DMS114 treated with DMSO at 0.1 percent for 48 hours (cell line): ENCODE results near the gene ST7.
A peak's percentile ranks its signal among the peaks of the same experiment; 100 is the strongest.
"Not testable (repeated sequence)": the region's sequence is repeated elsewhere in the genome, so short reads cannot be mapped to it uniquely, and the experiment has no call there.

Source experiments
- DNase-seq: peaks from one replicate; lab custom pipeline; 2025; ENCODE audit not compliant: unreplicated experiment; lab: John Stamatoyannopoulos, UW

The ST7 gene, protein sequence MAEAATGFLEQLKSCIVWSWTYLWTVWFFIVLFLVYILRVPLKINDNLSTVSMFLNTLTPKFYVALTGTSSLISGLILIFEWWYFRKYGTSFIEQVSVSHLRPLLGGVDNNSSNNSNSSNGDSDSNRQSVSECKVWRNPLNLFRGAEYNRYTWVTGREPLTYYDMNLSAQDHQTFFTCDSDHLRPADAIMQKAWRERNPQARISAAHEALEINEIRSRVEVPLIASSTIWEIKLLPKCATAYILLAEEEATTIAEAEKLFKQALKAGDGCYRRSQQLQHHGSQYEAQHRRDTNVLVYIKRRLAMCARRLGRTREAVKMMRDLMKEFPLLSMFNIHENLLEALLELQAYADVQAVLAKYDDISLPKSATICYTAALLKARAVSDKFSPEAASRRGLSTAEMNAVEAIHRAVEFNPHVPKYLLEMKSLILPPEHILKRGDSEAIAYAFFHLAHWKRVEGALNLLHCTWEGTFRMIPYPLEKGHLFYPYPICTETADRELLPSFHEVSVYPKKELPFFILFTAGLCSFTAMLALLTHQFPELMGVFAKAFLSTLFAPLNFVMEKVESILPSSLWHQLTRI

DNA sequence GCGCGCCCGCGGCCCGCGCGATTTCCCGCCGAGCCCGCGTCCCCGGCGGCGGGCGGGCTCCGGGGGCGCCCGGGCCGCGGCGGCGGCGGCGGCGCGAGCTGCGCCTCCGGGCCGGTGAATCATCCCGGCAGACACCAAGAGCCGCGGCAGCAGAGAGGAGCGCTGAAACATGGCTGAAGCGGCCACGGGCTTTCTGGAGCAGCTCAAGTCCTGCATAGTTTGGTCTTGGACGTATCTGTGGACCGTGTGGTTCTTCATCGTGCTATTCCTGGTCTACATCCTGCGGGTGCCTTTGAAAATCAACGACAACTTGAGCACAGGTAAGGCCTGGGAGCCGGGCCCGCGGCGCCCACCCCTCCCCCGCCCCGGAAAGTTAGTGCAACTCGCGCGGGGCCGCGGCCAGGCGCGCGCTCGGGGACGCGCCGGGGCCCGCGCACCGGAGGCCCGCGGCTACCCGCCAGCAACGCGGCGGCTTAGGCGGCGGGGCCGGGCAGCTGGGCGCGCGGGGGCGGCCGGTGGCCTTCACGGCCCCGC lies at the start of gene ST7:
ST7 (plus strand) TSS at position 130 of the 534 bp plus-strand sequence; CDS start at position 170, 40 bp downstream.
- DNase-seq: peak; percentile 35

GRCh38 chr7:116906391-116906790 lies 46.9 kb upstream of the ST7 start:
- DNase-seq: no peak

- DNase-seq: no peak
These were observed 42.9 kb upstream of the ST7 start for GRCh38 chr7:116910383-116910782.

DNA sequence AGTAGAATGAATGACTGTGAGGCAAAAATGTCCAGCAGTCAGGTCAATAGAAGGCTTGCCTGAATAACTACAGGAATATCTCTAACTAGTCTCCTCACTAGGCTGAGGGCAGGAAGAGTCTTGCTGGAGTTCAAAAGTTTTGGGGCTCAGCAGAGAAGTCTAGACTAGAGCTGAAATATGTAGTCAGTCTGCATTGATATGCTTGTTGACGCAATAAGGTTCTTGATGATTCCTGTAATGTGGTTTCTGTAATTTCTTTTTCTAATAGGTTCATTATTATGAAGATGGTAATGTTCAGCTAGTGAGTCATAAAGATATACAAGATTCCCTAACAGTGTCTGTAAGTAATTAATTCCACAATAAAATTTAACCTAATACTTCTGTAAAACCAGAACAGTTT lies 41.5 kb upstream of the ST7 start:
- no peak for DNase-seq

- no peak for DNase-seq
These were observed 40.9 kb upstream of the ST7 start for GRCh38 chr7:116912269-116912909.

GRCh38 chr7:116918704-116919103 lies 34.6 kb upstream of the ST7 start:
- DNase-seq: no peak

DNA sequence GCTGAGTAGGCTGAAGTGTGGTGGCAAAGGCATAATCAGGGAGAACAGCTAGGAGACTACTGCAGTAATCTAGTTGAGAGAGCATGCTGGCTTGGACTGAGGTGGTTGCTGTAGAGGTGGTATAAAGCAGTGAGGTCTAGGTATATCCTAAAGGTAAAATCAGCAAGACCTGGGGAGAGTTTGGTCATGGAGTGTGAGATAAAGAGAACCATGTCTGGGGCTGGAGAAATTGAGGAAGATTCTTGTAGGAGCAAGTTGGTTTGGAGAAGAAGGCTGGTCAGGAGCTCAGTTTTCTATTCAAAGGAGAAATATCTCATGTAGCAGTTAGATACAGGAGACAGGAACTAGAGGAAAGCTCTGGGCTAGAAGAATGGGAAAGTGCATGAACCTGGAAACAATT lies 32.9 kb upstream of the ST7 start:
- no peak for DNase-seq

- DNase-seq: no peak
These were observed 30.8 kb upstream of the ST7 start for GRCh38 chr7:116922545-116922944.

DNA sequence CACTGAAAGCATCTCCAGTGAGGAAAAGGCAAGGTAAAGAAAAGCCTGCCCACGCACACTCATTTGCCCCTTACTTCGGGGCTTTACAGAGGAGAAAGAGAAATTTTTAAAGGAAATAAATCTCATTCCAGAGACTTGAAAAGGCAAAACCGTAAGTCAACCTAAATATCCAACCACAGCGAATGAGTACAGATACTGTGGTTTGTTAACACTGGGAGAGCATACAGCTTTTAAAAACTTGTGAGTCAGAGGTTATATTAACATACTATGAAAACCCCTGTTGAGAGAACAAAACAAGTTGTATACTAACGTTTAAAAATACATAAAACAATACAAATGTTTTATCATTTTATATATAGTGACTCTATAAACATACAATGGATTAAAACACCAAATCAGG lies 28.6 kb upstream of the ST7 start:
- DNase-seq: no peak

- DNase-seq: no peak
These were observed 24.3 kb upstream of the ST7 start for GRCh38 chr7:116929021-116929420.

DNA sequence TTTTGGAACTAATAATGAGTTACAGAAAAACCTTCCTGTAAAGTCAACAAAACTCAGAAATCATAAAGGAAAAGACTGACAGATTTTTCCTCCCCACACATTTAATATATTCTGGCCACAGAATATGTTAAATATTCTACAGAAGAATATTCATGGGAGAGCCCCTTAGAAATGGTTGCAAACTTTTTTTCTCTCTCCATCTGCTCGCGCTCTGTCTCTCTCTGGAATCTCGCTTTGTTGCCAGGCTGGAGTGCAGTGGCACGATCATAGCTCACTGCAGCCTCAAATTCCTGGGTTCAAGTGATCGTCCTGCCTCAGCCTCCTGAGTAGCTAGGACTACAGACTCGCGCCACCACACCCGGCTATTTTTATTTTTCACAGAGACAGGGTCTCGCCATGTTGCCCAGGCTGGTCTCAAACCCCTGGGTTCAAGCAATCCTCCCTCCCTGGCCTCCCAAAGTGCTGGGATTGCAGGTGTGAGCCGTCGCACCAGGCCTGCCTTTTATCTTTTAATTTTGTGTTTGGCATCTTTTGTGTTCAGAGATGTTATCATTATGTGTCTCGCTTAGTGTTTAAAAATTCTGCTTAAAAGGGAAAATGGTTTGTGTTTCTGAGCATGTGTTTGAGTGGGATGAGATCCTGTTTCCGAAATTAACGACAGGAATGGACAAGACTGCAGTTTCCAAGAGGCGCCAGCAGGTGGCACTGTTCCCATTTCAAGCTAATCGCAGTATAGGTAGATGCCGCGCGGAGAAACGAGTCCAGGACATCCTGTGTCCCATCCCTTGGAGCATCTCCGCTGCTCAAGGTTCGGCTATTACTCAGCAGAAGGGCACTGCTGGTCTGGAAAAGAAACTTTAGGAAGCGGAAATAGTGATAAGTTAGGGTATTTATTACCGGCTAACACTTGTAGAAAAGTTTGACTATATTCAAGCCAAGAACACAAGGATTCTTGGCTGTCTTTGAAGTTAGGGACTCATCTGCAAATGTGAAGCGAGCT lies 23.1 kb upstream of the ST7 start:
- peak; percentile 75 for DNase-seq

GRCh38 chr7:116932566-116932965 lies 20.7 kb upstream of the ST7 start:
- DNase-seq: no peak

- no peak for DNase-seq
These were observed 19.8 kb upstream of the ST7 start for GRCh38 chr7:116933465-116933864.

DNA sequence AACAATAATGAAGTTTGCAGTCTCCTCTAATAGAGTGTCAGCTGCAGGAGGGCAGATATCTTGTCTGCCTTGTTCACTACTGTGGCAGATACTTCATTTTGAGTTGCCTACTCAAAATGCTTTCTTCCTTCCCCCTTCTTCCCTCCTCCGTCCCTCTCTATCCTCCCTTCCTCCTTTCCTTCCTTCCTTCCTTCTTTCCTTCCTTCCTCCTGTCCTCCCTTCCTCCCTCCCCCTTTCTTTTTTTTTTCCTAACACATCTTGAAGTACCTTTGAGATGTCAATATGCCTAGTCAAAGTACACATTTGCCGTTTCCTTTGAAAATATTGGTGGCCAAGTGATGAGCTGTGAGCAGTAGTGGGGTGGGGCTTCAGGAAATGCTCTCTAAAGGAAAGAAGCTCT lies 18.7 kb upstream of the ST7 start:
- DNase-seq: no peak

GRCh38 chr7:116936844-116937243 lies 16.5 kb upstream of the ST7 start:
- DNase-seq: not testable (repeated sequence)

GRCh38 chr7:116938678-116939077 lies 14.6 kb upstream of the ST7 start:
- no peak for DNase-seq

GRCh38 chr7:116940689-116941370 lies 12.5 kb upstream of the ST7 start:
- no peak for DNase-seq

DNA sequence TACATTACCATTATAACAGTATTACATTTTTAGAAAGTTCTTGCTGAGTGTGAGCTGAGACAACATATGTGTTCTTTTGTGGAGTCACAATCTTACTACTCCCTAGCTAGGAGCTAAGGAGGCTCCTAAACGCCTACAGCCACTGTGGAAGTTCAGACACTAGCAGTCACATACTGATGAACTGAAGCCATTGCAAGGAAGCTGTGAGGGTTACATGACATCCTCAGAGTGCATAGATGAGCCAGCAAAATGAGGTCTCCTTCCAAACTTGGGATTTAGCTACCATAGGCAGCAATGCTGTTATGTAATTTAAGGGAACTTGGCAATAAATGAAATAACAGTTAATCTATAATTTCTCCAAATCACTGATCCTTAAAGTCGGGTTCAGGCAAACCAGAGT lies 10.8 kb upstream of the ST7 start:
- DNase-seq: no peak

DNA sequence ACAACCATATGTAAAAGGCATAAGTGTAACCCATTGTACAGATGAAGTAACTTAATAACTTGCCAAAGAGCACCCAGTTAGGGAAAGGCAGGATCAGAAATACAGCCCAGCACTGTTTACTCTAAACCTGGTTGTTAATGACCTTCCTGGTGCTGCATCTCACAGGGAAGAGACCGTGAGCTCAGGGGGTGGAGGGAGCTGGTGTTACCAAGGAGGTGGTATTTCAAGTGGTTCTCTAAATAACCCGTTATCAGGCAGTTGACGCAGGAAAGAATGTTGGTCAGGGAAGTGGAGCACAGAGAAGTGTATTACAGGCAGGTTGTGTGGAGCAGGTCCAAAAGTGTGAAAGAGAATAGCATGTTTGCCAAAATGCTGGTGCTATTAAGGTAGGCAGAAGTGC lies 4.4 kb upstream of the ST7 start:
- no peak for DNase-seq
